Vagina (tissue), 2 donors: ENCODE data around the gene CDC73. TPM values are rescaled to one million over a fixed set of nuclear protein-coding genes. Genes with fewer than 3 reads are reported as not detected.
"Not testable (repeated sequence)": the region's sequence is repeated elsewhere in the genome, so short reads cannot be mapped to it uniquely, and the experiment has no call there.

Experiments used
- DNase-seq, 2 donors: peaks; one replicate each; pipeline ENCODE4 v3.0.0-alpha.2; 2017; ENCODE audit errors: extremely low spot score in 2 of 2
- H3K27ac ChIP-seq: fragments of 200-600 bp; sonication (generic); one replicate; pipeline ENCODE4 v1.5.1; 2019
- H3K27me3 ChIP-seq: fragments of 200-600 bp; sonication (generic); one replicate; pipeline ENCODE4 v1.5.1; 2019
- H3K36me3 ChIP-seq, 2 donors: fragments of 200-600 bp; sonication (generic); one replicate each; pipeline ENCODE4 v1.5.1; 2017 to 2019
- H3K4me1 ChIP-seq: fragments of 200-600 bp; sonication (generic); one replicate; pipeline ENCODE4 v1.5.1; 2019
- H3K4me3 ChIP-seq, 2 donors: fragments of 200-600 bp; sonication (generic); 1 replicate in 1 of 2; 2 replicates in 1 of 2; pipeline ENCODE4 v1.5.1; 2016 to 2019
- H3K9me3 ChIP-seq: fragments of 200-600 bp; sonication (generic); one replicate; pipeline ENCODE4 v1.5.1; 2019
- CTCF ChIP-seq, 3 experiments: fragments of 450-650 bp in 2 of 3; fragments of 200-600 bp in 1 of 3; sonication (generic) in 1 of 3; IDR thresholded peaks; one replicate each; pipeline ENCODE4 v1.5.1; 2017 to 2019; ENCODE audit warnings: antibody characterized with exemption in 3 of 3, mild to moderate bottlenecking in 2 of 3, moderate library complexity in 2 of 3
- POLR2A ChIP-seq, 2 donors: fragments of 450-650 bp; IDR thresholded peaks; one replicate each; pipeline ENCODE4 v1.6.1; 2017; ENCODE audit warnings: antibody characterized with exemption in 2 of 2, mild to moderate bottlenecking in 2 of 2, moderate library complexity in 2 of 2
- POLR2AphosphoS5 ChIP-seq, 2 donors: sonication (generic); formaldehyde crosslinking; IDR thresholded peaks; one replicate each; pipeline ENCODE4 v1.9.0; 2017; ENCODE audit warnings: antibody characterized with exemption in 2 of 2, mild to moderate bottlenecking in 2 of 2, low read depth in 1 of 2; ENCODE audit not compliant: insufficient read depth in 1 of 2
- intact Hi-C: fragments of 100-400 bp; cut with DNase I; formaldehyde crosslinking; loops from one replicate; pipeline ENCODE4 v1.15.1; 2023
- total RNA-seq: library from RNA; depleted of rRNA; stranded (reverse); fragments of >200 nt; gene quantifications from one replicate; pipeline ENCODE4 v1.2.3, GENCODE V29; 2016

CDC73 gene
- total RNA-seq, 1 donor from 2014 or later, result 28.5 TPM

GRCh38 chr1:193260896-193261295 is 139.1 kb downstream of the CDC73 start:
- no peak overlapping the region for H3K4me3 ChIP-seq
- H3K27me3 ChIP-seq, result no peaks in the 10 kb centered on the region
- TF ChIP-seq POLR2AphosphoS5 (IDR thresholded peaks at IDR 0.05; ENCODE audit: insufficient read depth in 1 of 2, low read depth in 1 of 2), result no peak
- no peak for TF ChIP-seq CTCF (IDR thresholded peaks at IDR 0.05)
- TF ChIP-seq POLR2A (IDR thresholded peaks at IDR 0.05), result no peak
- H3K9me3 ChIP-seq, result no peaks in the 10 kb centered on the region
- no peak overlapping the region for H3K27ac ChIP-seq
- no peaks in the 10 kb centered on the region for H3K36me3 ChIP-seq
- intact Hi-C loops, result no loop called here
- no peak for DNase-seq
- no peaks in the 10 kb centered on the region for H3K4me1 ChIP-seq

GRCh38 chr1:193262661-193263060 is 140.8 kb downstream of the CDC73 start:
- Histone ChIP-seq H3K27me3 (no peaks in the 10 kb centered on the region), H3K36me3 (no peaks in the 10 kb centered on the region), H3K27ac (no peak overlapping the region), H3K9me3 (no peaks in the 10 kb centered on the region), H3K4me1 (no peaks in the 10 kb centered on the region), H3K4me3 (no peak overlapping the region)
- TF ChIP-seq CTCF (IDR thresholded peaks at IDR 0.05), result no peak
- no peak for TF ChIP-seq POLR2AphosphoS5 (IDR thresholded peaks at IDR 0.05; ENCODE audit: insufficient read depth in 1 of 2, low read depth in 1 of 2)
- no peak for TF ChIP-seq POLR2A (IDR thresholded peaks at IDR 0.05)
- intact Hi-C loops, result no loop called here
- no peak for DNase-seq

- H3K9me3 ChIP-seq, result no peaks in the 10 kb centered on the region
- no peaks in the 10 kb centered on the region for H3K36me3 ChIP-seq
- no peak overlapping the region for H3K4me3 ChIP-seq
- intact Hi-C loops, result no loop called here
- H3K27me3 ChIP-seq, result no peaks in the 10 kb centered on the region
- no peak overlapping the region for H3K27ac ChIP-seq
- DNase-seq, result no peak
- TF ChIP-seq CTCF (IDR thresholded peaks at IDR 0.05) (no peak), POLR2AphosphoS5 (IDR thresholded peaks at IDR 0.05; ENCODE audit: insufficient read depth in 1 of 2, low read depth in 1 of 2) (no peak), POLR2A (IDR thresholded peaks at IDR 0.05) (no peak)
- no peaks in the 10 kb centered on the region for H3K4me1 ChIP-seq
These were observed 142.7 kb downstream of the CDC73 start for GRCh38 chr1:193264313-193265065.

GRCh38 chr1:193265716-193266115 is 143.9 kb downstream of the CDC73 start:
- DNase-seq, result no peak
- Histone ChIP-seq H3K4me3 (no peak overlapping the region), H3K9me3 (no peaks in the 10 kb centered on the region), H3K27ac (no peak overlapping the region), H3K4me1 (no peaks in the 10 kb centered on the region), H3K27me3 (no peaks in the 10 kb centered on the region), H3K36me3 (no peaks in the 10 kb centered on the region)
- TF ChIP-seq POLR2A (IDR thresholded peaks at IDR 0.05) (no peak), CTCF (IDR thresholded peaks at IDR 0.05) (no peak), POLR2AphosphoS5 (IDR thresholded peaks at IDR 0.05; ENCODE audit: insufficient read depth in 1 of 2, low read depth in 1 of 2) (no peak)
- intact Hi-C loops, result no loop called here

- intact Hi-C loops, H3K36me3 ChIP-seq, H3K4me3 ChIP-seq, H3K9me3 ChIP-seq, H3K27ac ChIP-seq, H3K27me3 ChIP-seq, H3K4me1 ChIP-seq, DNase-seq: not testable (repeated sequence)
These were observed 145.0 kb downstream of the CDC73 start for GRCh38 chr1:193266794-193267193.
